HCT116 (cell line): ENCODE results near the gene C1orf21. TPM values are rescaled to one million over a fixed set of nuclear protein-coding genes. Genes with fewer than 3 reads are reported as not detected.

Experiments
- ATAC-seq: fragments of 200-7000 bp; cut with Tn5 transposase; 2 replicates; pipeline ENCODE4 v1.9.1; 2020; ENCODE audit warnings: mild to moderate bottlenecking, moderate library complexity
- BruUV-seq: library from RNA; stranded (reverse); fragments of 400-500 nt; replicated peaks from 2 replicates; lab custom pipeline; 2021; lab: Mats Ljungman, UMichigan
- CTCF ChIA-PET: fragments of 300-600 bp; sonication (Branson Sonifier 250); formaldehyde crosslinking; loops from one replicate; lab custom pipeline; 2021; ENCODE audit warnings: antibody characterized with exemption; lab: Charles Lee
- POLR2A ChIA-PET: fragments of 300-600, 350-600 bp; sonication (Branson Sonifier 250); formaldehyde crosslinking; loops from one replicate; lab custom pipeline; 2021; ENCODE audit warnings: antibody characterized with exemption; lab: Charles Lee
- RAD21 ChIA-PET, 2 experiments: fragments of 300-600 bp; sonication (Branson Sonifier 250); formaldehyde crosslinking; loops; one replicate each; lab custom pipeline; 2023; ENCODE audit warnings: low total read pairs in 2 of 2; ENCODE audit not compliant: uncharacterized antibody in 2 of 2, unreplicated experiment in 2 of 2, low non-redundant PET in 1 of 2; lab: Charles Lee
- DNase-seq: peaks from one replicate; pipeline ENCODE4 v3.0.0-alpha.2; 2010; ENCODE audit warnings: low read depth, low spot score
- H2AFZ ChIP-seq: fragments of 200-600 bp; shearing (Covaris generic), sonication (generic); 2 replicates; pipeline ENCODE4 v1.6.1; 2017; ENCODE audit warnings: low read depth, mixed run types, mixed read lengths, antibody characterized with exemption, low read length; ENCODE audit not compliant: poor library complexity, severe bottlenecking
- H3K27ac ChIP-seq: 2 replicates; pipeline ENCODE4 v1.5.1; 2012; ENCODE audit warnings: low read depth, low read length
- H3K27me3 ChIP-seq: fragments of 200-600 bp; sonication (generic); 2 replicates; pipeline ENCODE4 v1.6.1; 2016; ENCODE audit warnings: mixed run types, low read length, mixed read lengths; ENCODE audit not compliant: insufficient read depth
- H3K36me3 ChIP-seq, 2 experiments: fragments of 200-500 bp in 1 of 2; fragments of 200-600 bp in 1 of 2; sonication (Bioruptor generic) in 1 of 2; sonication (generic) in 1 of 2; 2 replicates each; pipeline versions ENCODE4 v1.5.1 to v1.6.1; 2014 to 2016; ENCODE audit warnings: low read length in 2 of 2, inconsistent platforms in 1 of 2, mixed read lengths in 1 of 2, mixed run types in 1 of 2; ENCODE audit not compliant: insufficient read depth in 2 of 2, control insufficient read depth in 1 of 2
- H3K4me1 ChIP-seq, 2 experiments: fragments of 200-600 bp in 1 of 2; sonication (generic) in 1 of 2; 2 replicates each; pipeline versions ENCODE4 v1.5.1 to v1.6.1; 2012 to 2017; ENCODE audit warnings: low read length in 2 of 2, inconsistent platforms in 1 of 2, mild to moderate bottlenecking in 1 of 2, mixed read lengths in 1 of 2, mixed run types in 1 of 2, moderate library complexity in 1 of 2; ENCODE audit not compliant: insufficient read depth in 2 of 2, control insufficient read depth in 1 of 2
- H3K4me2 ChIP-seq: fragments of 200-600 bp; sonication (generic); 2 replicates; pipeline ENCODE4 v1.6.1; 2017; ENCODE audit warnings: mixed run types, low read length, mixed read lengths
- H3K4me3 ChIP-seq, 2 experiments: fragments of 200-600 bp in 1 of 2; sonication (generic) in 1 of 2; replicated peaks in 1 of 2; 2 replicates each; pipeline ENCODE4 v1.5.1; 2011 to 2016; ENCODE audit warnings: low read length in 2 of 2, control low read depth in 1 of 2, low read depth in 1 of 2, mild to moderate bottlenecking in 1 of 2, mixed read lengths in 1 of 2, mixed run types in 1 of 2
- H3K79me2 ChIP-seq: fragments of 200-600 bp; sonication (generic); 2 replicates; pipeline ENCODE4 v1.6.1; 2017; ENCODE audit warnings: mild to moderate bottlenecking, mixed run types, low read length, moderate library complexity, mixed read lengths; ENCODE audit not compliant: insufficient read depth
- H3K9ac ChIP-seq: fragments of 200-600 bp; sonication (generic); 2 replicates; pipeline ENCODE4 v1.6.1; 2016; ENCODE audit warnings: low read length, mixed read lengths
- H3K9me2 ChIP-seq: fragments of 200-600 bp; sonication (generic), shearing (Covaris generic); 2 replicates; pipeline ENCODE4 v1.6.1; 2017; ENCODE audit warnings: mixed run types, mild to moderate bottlenecking, moderate library complexity; ENCODE audit not compliant: insufficient read depth
- H3K9me3 ChIP-seq, 2 experiments: fragments of 200-500 bp in 1 of 2; fragments of 200-600 bp in 1 of 2; sonication (Bioruptor generic) in 1 of 2; sonication (generic) in 1 of 2; 2 replicates each; pipeline ENCODE4 v1.6.1; 2014 to 2017; ENCODE audit warnings: low read length in 2 of 2, mixed read lengths in 2 of 2, inconsistent platforms in 1 of 2, low read depth in 1 of 2, mild to moderate bottlenecking in 1 of 2, mixed run types in 1 of 2, moderate library complexity in 1 of 2; ENCODE audit not compliant: control insufficient read depth in 1 of 2, insufficient read depth in 1 of 2
- H4K20me1 ChIP-seq: fragments of 200-600 bp; sonication (generic), shearing (Covaris generic); 2 replicates; pipeline ENCODE4 v1.6.1; 2017; ENCODE audit warnings: mixed run types, mild to moderate bottlenecking, moderate library complexity; ENCODE audit not compliant: insufficient read depth
- ATF3 ChIP-seq: IDR thresholded peaks from 2 replicates; pipeline ENCODE4 v1.6.1; 2012
- CBX3 ChIP-seq: IDR thresholded peaks from 2 replicates; pipeline ENCODE4 v1.6.1; 2012; ENCODE audit warnings: low read depth
- CTCF ChIP-seq, 3 experiments: fragments of 200-600 bp in 1 of 3; sonication (generic) in 1 of 3; IDR thresholded peaks in 2 of 3; conservative IDR thresholded peaks in 1 of 3; 2 replicates each; pipeline ENCODE4 v1.5.1; 2012 to 2017; ENCODE audit warnings: low read depth in 2 of 3, low read length in 2 of 3, antibody characterized with exemption in 1 of 3, borderline replicate concordance in 1 of 3, control low read depth in 1 of 3, mild to moderate bottlenecking in 1 of 3, mixed read lengths in 1 of 3, mixed run types in 1 of 3, moderate library complexity in 1 of 3; ENCODE audit not compliant: insufficient read depth in 1 of 3
- EGR1 ChIP-seq: IDR thresholded peaks from 2 replicates; pipeline ENCODE4 v1.6.1; 2012; ENCODE audit warnings: low read depth
- ELF1 ChIP-seq: IDR thresholded peaks from 2 replicates; pipeline ENCODE4 v1.6.1; 2012; ENCODE audit warnings: low read depth, borderline replicate concordance
- EZH2 ChIP-seq: fragments of 200-600 bp; sonication (generic); IDR thresholded peaks from 2 replicates; pipeline ENCODE4 v1.6.1; 2017; ENCODE audit warnings: antibody characterized with exemption, mixed run types
- EZH2phosphoT487 ChIP-seq: fragments of 200-600 bp; IDR thresholded peaks from 2 replicates; pipeline ENCODE4 v1.6.1; 2018; ENCODE audit warnings: antibody characterized with exemption, borderline replicate concordance
- JUND ChIP-seq: IDR thresholded peaks from 2 replicates; pipeline ENCODE4 v1.6.1; 2012
- MAX ChIP-seq: IDR thresholded peaks from 2 replicates; pipeline ENCODE4 v1.6.1; 2012
- RAD21 ChIP-seq: IDR thresholded peaks from 2 replicates; pipeline ENCODE4 v1.6.1; 2012; ENCODE audit warnings: low read depth, mild to moderate bottlenecking
- SIN3A ChIP-seq: IDR thresholded peaks from 2 replicates; pipeline ENCODE4 v1.6.1; 2012; ENCODE audit warnings: low read depth
- SRF ChIP-seq: IDR thresholded peaks from 2 replicates; pipeline ENCODE4 v1.6.1; 2012; ENCODE audit warnings: low read depth
- TCF7L2 ChIP-seq: IDR thresholded peaks from 2 replicates; pipeline ENCODE4 v1.7.0; 2011; ENCODE audit warnings: borderline replicate concordance, inconsistent platforms; ENCODE audit not compliant: insufficient read depth, insufficient read length; ENCODE audit errors: extremely low read depth
- YY1 ChIP-seq: IDR thresholded peaks from 2 replicates; pipeline ENCODE4 v1.6.1; 2011; ENCODE audit warnings: low read length, low read depth, moderate library complexity, mild to moderate bottlenecking; ENCODE audit not compliant: insufficient replicate concordance; ENCODE audit errors: extremely low read depth
- ZBTB33 ChIP-seq: IDR thresholded peaks from 2 replicates; pipeline ENCODE4 v1.6.1; 2011; ENCODE audit warnings: mild to moderate bottlenecking, low read length, moderate library complexity; ENCODE audit not compliant: insufficient replicate concordance; ENCODE audit errors: extremely low read depth
- ZNF274 ChIP-seq: fragments of 200-500 bp; sonication (Bioruptor generic); IDR thresholded peaks from 2 replicates; pipeline ENCODE4 v1.6.1; 2014; ENCODE audit warnings: mild to moderate bottlenecking, low read depth, low read length, inconsistent platforms
- intact Hi-C: fragments of 100-400 bp; cut with micrococcal nuclease; formaldehyde crosslinking; loops from 2 replicates; pipeline ENCODE4 v1.10.0; 2022
- total RNA-seq: library from RNA; stranded (reverse); gene quantifications from one replicate; pipeline ENCODE4 v1.2.1, GENCODE V29; 2021; ENCODE audit not compliant: unreplicated experiment

C1orf21 gene
- total RNA-seq, 1 experiment from 2014 or later = 8.9 TPM

GRCh38 chr1:184504040-184504954 is 117.5 kb downstream of the C1orf21 start:
- Histone ChIP-seq H4K20me1 (no peaks in the 10 kb centered on the region), H3K9me3 (no peaks in the 10 kb centered on the region), H3K4me3 (no peak overlapping the region), H3K27ac (no peak overlapping the region), H3K9me2 (no peaks in the 10 kb centered on the region), H3K27me3 (no peaks in the 10 kb centered on the region), H3K36me3 (no peaks in the 10 kb centered on the region), H3K79me2 (no peaks in the 10 kb centered on the region), H3K9ac (no peak overlapping the region), H3K4me1 (no peaks in the 10 kb centered on the region), H3K4me2 (no peak overlapping the region), H2AFZ (no peak overlapping the region)
- ATAC-seq (no peak), DNase-seq (no peak)
- no TSS peak for BruUV-seq
- ChIA-PET CTCF (no interaction called here), POLR2A (no interaction called here), RAD21 (no interaction called here)
- intact Hi-C loops = no loop called here
- no peak for TF ChIP-seq RAD21
- no peak for TF ChIP-seq SIN3A
- TF ChIP-seq CTCF (IDR thresholded peaks at IDR 0.05 in 2 of 3, conservative IDR thresholded peaks at IDR 0.05 in 1 of 3; ENCODE audit: borderline replicate concordance in 1 of 3, insufficient read depth in 1 of 3, low read depth in 2 of 3, low read length in 2 of 3) = no peak
- TF ChIP-seq EZH2phosphoT487 = no peak
- TF ChIP-seq EZH2 = no peak
- TF ChIP-seq JUND = no peak
- TF ChIP-seq TCF7L2 = no peak
- no peak for TF ChIP-seq EGR1
- no peak for TF ChIP-seq MAX
- TF ChIP-seq YY1 = no peak
- no peak for TF ChIP-seq ATF3
- TF ChIP-seq ZBTB33 = no peak
- TF ChIP-seq CBX3 = no peak
- no peak for TF ChIP-seq ZNF274
- TF ChIP-seq ELF1 = no peak
- TF ChIP-seq SRF = no peak
